Lower leg skin (tissue), 4 donors: ENCODE data around the gene CTNNB1. TPM values are rescaled to one million over a fixed set of nuclear protein-coding genes. Genes with fewer than 3 reads are reported as not detected.

Experiments used
- DNase-seq, 2 donors: peaks; one replicate each; pipeline ENCODE4 v3.0.0-alpha.2; 2019; ENCODE audit warnings: low spot score in 2 of 2
- H3K4me3 ChIP-seq: fragments of 200-600 bp; sonication (generic); 2 replicates; pipeline ENCODE4 v1.5.1; 2017; ENCODE audit warnings: mild to moderate bottlenecking, low read depth; ENCODE audit not compliant: poor library complexity, severe bottlenecking
- CTCF ChIP-seq, 3 donors: fragments of 450-650 bp; IDR thresholded peaks; one replicate each; pipeline ENCODE4 v1.5.1; 2016; ENCODE audit warnings: antibody characterized with exemption in 3 of 3, mild to moderate bottlenecking in 3 of 3, moderate library complexity in 2 of 3
- POLR2A ChIP-seq, 2 donors: fragments of 450-650 bp; IDR thresholded peaks; one replicate each; pipeline ENCODE4 v1.6.1; 2016 to 2017; ENCODE audit warnings: antibody characterized with exemption in 2 of 2, mild to moderate bottlenecking in 1 of 2, moderate library complexity in 1 of 2
- WGBS, 2 donors: methylation state at CpG; one replicate each; pipeline ENCODE4 v1.1.5; 2018; 5-methylcytosine and 5-hydroxymethylcytosine counted together
- intact Hi-C: fragments of 100-400 bp; cut with DNase I; formaldehyde crosslinking; loops from one replicate; pipeline ENCODE4 v1.15.0; 2023; ENCODE audit warnings: low total_unique reads
- total RNA-seq, 4 donors: library from RNA; depleted of rRNA; stranded (reverse); fragments of >200 nt; gene quantifications; one replicate each; pipeline ENCODE4 v1.1.0, GENCODE V29; 2016

CTNNB1 gene
- total RNA-seq, 4 donors from 2014 or later, result 263 to 421 (median 300) TPM

DNA sequence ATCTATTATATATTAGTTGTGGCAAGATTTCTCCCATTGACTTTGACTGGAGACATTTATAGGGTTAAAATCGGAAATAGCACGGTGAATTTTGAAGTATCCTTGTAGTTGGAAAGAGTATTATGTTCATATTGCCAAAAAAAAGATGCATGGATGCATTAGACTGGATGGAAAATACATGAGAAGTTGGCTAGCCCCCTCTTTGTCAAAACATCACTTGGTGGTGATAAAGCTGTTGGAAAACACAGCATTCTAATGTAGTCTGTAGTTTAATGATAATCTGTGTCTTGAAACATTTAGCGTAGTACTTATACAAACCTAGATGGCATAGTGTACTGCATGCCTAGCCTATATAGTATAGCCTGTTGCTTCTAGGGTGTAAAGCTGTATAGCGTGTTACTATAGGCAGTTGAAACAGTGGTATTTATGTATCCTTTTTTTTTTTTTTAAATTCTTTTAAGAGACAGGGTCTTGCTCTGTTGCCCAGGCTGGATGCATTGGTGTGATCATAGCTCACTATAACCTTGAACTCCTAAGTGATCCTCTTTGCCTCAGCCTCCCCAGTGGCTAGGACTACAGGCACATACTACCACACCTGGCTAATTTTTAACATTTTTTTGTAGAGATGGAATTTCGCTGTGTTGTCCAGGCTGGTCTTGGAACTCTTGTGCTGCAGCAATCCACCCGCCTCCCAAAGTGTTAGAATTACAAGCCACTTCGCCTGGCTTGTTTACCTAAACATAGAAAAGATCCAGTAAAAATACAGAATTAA, 21.8 kb downstream of the CTNNB1 start:
- intact Hi-C loops, result no loop called here
- no peak for DNase-seq
- TF ChIP-seq POLR2A (IDR thresholded peaks at IDR 0.05), result no peak
- no peak for TF ChIP-seq CTCF (IDR thresholded peaks at IDR 0.05)
- 81 to 85% methylated on average over 7 of the region's 7 CpGs for WGBS, 2 donors
- no peak overlapping the region for H3K4me3 ChIP-seq

DNA sequence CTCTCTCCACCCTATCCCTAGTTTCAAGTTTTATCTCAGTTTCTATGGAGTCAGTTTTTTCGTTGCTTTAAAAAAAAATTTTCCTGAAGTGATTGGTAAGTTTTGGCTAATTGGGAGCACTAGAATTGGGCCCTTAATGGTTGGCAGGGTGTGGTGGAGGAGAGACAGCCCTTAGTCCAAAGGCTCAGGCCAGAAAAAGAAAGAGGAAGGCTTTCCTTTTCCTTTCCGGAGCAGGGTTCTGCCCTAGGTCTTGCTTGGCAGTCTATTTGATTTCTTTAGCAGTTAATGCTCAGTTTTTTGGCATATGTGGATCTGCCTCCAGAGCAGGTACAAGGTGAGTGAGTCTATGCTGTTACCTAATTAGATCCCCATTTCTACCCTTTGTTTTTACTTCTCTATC, 22.7 kb downstream of the CTNNB1 start:
- no peak for TF ChIP-seq CTCF (IDR thresholded peaks at IDR 0.05)
- intact Hi-C loops, result no loop called here
- WGBS, 2 donors, result 44 to 53% methylated on average over 2 of the region's 2 CpGs
- no peak for DNase-seq
- no peak overlapping the region for H3K4me3 ChIP-seq

DNA sequence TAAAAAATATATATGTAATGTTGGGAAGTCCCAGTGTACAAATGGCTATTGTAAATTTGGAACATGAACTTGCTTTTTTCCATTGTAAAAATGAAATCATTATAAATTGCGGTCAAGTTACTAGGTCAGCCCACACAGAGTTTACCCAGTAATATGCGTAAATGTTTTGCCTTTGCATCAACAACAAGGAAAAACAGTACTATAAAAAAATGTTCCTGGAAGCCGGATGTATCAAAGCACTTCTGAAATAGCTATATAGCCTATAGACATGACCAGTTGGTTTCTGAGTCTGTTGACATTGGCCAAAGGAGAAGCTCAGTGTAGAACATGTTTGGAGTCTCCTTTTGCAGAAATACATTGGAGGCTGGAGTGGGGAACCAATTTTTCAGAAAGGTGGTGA, 23.2 kb downstream of the CTNNB1 start:
- H3K4me3 ChIP-seq, result no peak overlapping the region
- WGBS, 2 donors, result 65 to 67% methylated on average over 3 of the region's 3 CpGs
- no peak for TF ChIP-seq POLR2A (IDR thresholded peaks at IDR 0.05)
- no peak for TF ChIP-seq CTCF (IDR thresholded peaks at IDR 0.05)
- intact Hi-C loops, result no loop called here
- no peak for DNase-seq

DNA sequence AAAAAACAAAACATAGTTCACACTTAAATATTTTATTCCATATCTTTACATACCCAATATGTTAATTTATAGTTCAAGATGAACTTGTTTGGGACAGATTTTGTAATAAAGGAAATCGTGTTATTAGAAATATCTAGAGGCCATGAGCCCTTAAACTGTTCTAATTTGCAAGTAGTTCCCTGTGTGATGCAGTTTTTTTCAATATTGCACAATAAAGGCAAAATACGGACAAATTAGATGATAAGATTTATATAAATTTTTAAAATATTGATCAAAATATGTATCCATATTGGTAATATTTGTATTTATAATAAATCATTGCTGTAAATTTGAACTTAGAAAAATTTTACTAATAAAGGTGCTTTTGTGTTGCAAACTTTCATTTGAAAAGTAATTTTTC, 23.8 kb downstream of the CTNNB1 start:
- WGBS, 2 donors, result 73 to 75% methylated on average over 2 of the region's 2 CpGs
- intact Hi-C loops, result no loop called here
- no peak for TF ChIP-seq POLR2A (IDR thresholded peaks at IDR 0.05)
- no peak for TF ChIP-seq CTCF (IDR thresholded peaks at IDR 0.05)
- H3K4me3 ChIP-seq, result no peak overlapping the region
- no peak for DNase-seq

DNA sequence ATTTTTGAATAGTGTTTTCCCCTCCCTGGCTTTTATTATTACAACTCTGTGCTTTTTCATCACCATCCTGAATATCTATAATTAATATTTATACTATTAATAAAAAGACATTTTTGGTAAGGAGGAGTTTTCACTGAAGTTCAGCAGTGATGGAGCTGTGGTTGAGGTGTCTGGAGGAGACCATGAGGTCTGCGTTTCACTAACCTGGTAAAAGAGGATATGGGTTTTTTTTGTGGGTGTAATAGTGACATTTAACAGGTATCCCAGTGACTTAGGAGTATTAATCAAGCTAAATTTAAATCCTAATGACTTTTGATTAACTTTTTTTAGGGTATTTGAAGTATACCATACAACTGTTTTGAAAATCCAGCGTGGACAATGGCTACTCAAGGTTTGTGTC, 24.4 kb downstream of the CTNNB1 start:
- no peak for TF ChIP-seq CTCF (IDR thresholded peaks at IDR 0.05)
- TF ChIP-seq POLR2A (IDR thresholded peaks at IDR 0.05), result no peak
- 80 to 87% methylated on average over 2 of the region's 2 CpGs for WGBS, 2 donors
- no peak overlapping the region for H3K4me3 ChIP-seq
- DNase-seq, result no peak
- intact Hi-C loops, result no loop called here
